Measurements from ENCODE around the gene PRR16.

DNA sequence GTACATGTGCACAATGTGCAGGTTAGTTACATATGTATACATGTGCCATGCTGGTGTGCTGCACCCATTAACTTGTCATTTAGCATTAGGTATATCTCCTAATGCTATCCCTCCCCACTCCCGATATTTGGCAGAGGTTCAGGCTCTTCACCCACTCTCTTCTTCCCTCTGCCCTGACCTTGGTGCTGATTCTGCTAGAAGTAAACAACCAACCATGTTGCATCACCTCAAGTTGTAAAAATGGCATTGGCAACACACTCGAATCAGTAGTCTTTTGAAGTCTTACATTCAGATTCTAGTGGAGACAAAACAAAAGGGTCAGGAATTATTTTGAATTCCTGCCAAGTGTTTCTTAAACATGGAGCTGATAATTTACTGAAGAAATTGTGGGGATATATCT, 40.0 kb downstream of the PRR16 start:
- TF ChIP-seq, protein P1, sequence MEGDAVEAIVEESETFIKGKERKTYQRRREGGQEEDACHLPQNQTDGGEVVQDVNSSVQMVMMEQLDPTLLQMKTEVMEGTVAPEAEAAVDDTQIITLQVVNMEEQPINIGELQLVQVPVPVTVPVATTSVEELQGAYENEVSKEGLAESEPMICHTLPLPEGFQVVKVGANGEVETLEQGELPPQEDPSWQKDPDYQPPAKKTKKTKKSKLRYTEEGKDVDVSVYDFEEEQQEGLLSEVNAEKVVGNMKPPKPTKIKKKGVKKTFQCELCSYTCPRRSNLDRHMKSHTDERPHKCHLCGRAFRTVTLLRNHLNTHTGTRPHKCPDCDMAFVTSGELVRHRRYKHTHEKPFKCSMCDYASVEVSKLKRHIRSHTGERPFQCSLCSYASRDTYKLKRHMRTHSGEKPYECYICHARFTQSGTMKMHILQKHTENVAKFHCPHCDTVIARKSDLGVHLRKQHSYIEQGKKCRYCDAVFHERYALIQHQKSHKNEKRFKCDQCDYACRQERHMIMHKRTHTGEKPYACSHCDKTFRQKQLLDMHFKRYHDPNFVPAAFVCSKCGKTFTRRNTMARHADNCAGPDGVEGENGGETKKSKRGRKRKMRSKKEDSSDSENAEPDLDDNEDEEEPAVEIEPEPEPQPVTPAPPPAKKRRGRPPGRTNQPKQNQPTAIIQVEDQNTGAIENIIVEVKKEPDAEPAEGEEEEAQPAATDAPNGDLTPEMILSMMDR (IDR thresholded peaks at IDR 0.05) = no peak
- no peak for TF ChIP-seq POLR2A (IDR thresholded peaks at IDR 0.05)
